Mucosa of descending colon (tissue), 3 donors: ENCODE measurements around the gene KCNC2. TPM values are rescaled to one million over a fixed set of nuclear protein-coding genes. Genes with fewer than 3 reads are reported as not detected.

Experiments
- ATAC-seq: fragments of 200-7000 bp; cut with Tn5 transposase; one replicate; pipeline ENCODE4 v1.9.1; 2020; ENCODE audit warnings: mild to moderate bottlenecking, moderate library complexity
- DNase-seq, 3 donors: peaks; one replicate each; pipeline ENCODE4 v3.0.0-alpha.2; 2020
- H3K36me3 ChIP-seq: fragments of 200-600 bp; one replicate; pipeline ENCODE4 v1.8.0; 2021; ENCODE audit warnings: low read depth, mild to moderate bottlenecking
- H3K4me1 ChIP-seq: fragments of 200-600 bp; one replicate; pipeline ENCODE4 v1.8.0; 2021; ENCODE audit warnings: low read depth, mild to moderate bottlenecking
- H3K4me3 ChIP-seq: fragments of 200-600 bp; one replicate; pipeline ENCODE4 v1.8.0; 2021; ENCODE audit warnings: mild to moderate bottlenecking
- H3K9me3 ChIP-seq: fragments of 200-600 bp; one replicate; pipeline ENCODE4 v1.8.0; 2021; ENCODE audit warnings: mild to moderate bottlenecking
- CTCF ChIP-seq: fragments of 200-600 bp; IDR thresholded peaks from one replicate; pipeline ENCODE4 v1.8.0; 2022; ENCODE audit warnings: antibody characterized with exemption, mild to moderate bottlenecking
- intact Hi-C, 2 donors: fragments of 100-400 bp; cut with DNase I in 1 of 2; cut with micrococcal nuclease in 1 of 2; formaldehyde crosslinking; loops; one replicate each; pipeline versions ENCODE4 v1.11.0 to v1.11.1; 2022; cut with DNase I, micrococcal nuclease
- total RNA-seq, 3 donors: library from RNA; stranded (reverse); fragmentation: NEBNext Ultra II Directional in 2 of 3; extraction: Animal tissue kit (Norgen Biotek cat#: 25700) in 2 of 3; gene quantifications; one replicate each; pipeline versions ENCODE4 v1.2.1 to v1.2.4, GENCODE V29; 2021 to 2023
- donor health status: DM: no; HTN: no; CAD: no; lungs with moderate emphysema.
- donor health status: DM: no; HTN: no; CAD: no.
- donor health status: DM: no; HTN: yes; CAD: no.

KCNC2 gene
- total RNA-seq, 3 donors from 2014 or later, result 0.44 TPM; not detected in 2

GRCh38 chr12:75135026-75135425, 74.6 kb downstream of the KCNC2 start:
- ATAC-seq (no peak), DNase-seq (no peak)
- no peak for TF ChIP-seq CTCF
- intact Hi-C loops, result no loop called here
- Histone ChIP-seq H3K9me3 (no peaks in the 10 kb centered on the region), H3K4me3 (no peak overlapping the region), H3K4me1 (no peaks in the 10 kb centered on the region), H3K36me3 (no peaks in the 10 kb centered on the region)

- intact Hi-C loops, result no loop called here
- DNase-seq (no peak), ATAC-seq (no peak)
- Histone ChIP-seq H3K9me3 (no peaks in the 10 kb centered on the region), H3K36me3 (no peaks in the 10 kb centered on the region), H3K4me3 (no peak overlapping the region), H3K4me1 (no peaks in the 10 kb centered on the region)
- no peak for TF ChIP-seq CTCF
Observed at GRCh38 chr12:75130811-75131210, 78.8 kb downstream of the KCNC2 start.

- no peak for DNase-seq
- intact Hi-C loops, result no loop called here
- no peak for ATAC-seq
Observed at GRCh38 chr12:75129275-75129674, 80.4 kb downstream of the KCNC2 start.

GRCh38 chr12:75121036-75121705, 88.5 kb downstream of the KCNC2 start:
- Histone ChIP-seq H3K36me3 (no peaks in the 10 kb centered on the region), H3K9me3 (no peaks in the 10 kb centered on the region), H3K4me1 (no peaks in the 10 kb centered on the region), H3K4me3 (no peak overlapping the region)
- no peak for TF ChIP-seq CTCF
- no peak for ATAC-seq
- intact Hi-C loops, result no loop called here
- no peak for DNase-seq

More at GRCh38 chr12:75129275-75129674, 80.4 kb downstream of the KCNC2 start:
- Histone ChIP-seq H3K4me3 (no peak overlapping the region), H3K9me3 (no peaks in the 10 kb centered on the region), H3K4me1 (no peaks in the 10 kb centered on the region), H3K36me3 (no peaks in the 10 kb centered on the region)
- no peak for TF ChIP-seq CTCF

- no peak overlapping the region for H3K4me3 ChIP-seq
- H3K9me3 ChIP-seq, result no peaks in the 10 kb centered on the region
- ATAC-seq (no peak), DNase-seq (no peak)
- intact Hi-C loops, result no loop called here
- no peaks in the 10 kb centered on the region for H3K4me1 ChIP-seq
- TF ChIP-seq CTCF, result no peak
- H3K36me3 ChIP-seq, result no peaks in the 10 kb centered on the region
Observed at GRCh38 chr12:75120311-75120711, 89.3 kb downstream of the KCNC2 start.
